ENCODE results near the gene PRKCA.

PRKCA gene

DNA sequence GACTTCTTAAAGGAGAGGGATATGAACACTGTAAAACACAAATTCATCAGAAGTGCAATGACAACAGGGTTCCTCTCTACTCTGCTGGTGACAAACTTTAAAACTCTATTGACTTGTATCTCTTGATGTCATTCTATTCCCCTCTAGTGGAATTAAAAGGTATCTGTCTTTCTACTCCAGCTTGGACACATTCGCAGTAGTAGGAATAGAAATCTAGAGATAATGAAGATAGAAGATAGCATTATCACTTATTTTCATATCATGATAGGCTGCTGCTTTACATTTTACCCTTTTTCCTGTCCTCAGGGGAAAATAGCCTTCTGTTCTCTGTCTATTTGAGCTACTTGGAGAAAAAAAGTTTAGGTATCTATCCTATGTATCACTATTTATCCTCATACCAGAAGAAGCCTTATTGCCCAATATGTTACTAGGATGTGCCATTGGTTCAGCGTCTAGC, 322.9 kb downstream of the PRKCA start:
- DNase-seq (ENCODE audit: low spot score): no peak

GRCh38 chr17:66627985-66628384, 325.6 kb downstream of the PRKCA start:
- no peak for DNase-seq (ENCODE audit: low spot score)

DNA sequence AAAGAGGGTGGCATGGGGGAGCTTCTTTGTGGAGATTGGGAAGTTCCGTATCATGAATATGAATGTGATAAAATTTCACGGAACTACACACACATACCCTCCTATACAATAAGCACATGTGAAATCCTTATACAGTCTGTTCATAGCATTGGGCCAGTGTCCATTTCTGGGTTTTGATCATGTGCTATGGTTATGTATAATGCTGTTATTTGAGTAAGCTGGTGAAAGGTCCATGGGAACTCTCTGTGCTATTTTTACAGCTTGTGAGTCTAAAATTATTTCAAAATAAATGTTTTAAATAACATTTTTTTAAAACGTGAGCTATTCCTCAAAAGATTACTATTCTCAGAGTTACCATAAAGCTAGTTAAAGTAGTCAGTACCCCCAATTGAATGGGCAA, 327.3 kb downstream of the PRKCA start:
- no peak for DNase-seq (ENCODE audit: low spot score)

- no peak for DNase-seq (ENCODE audit: low spot score)
Measured at GRCh38 chr17:66630379-66630778, 328.0 kb downstream of the PRKCA start.

DNA sequence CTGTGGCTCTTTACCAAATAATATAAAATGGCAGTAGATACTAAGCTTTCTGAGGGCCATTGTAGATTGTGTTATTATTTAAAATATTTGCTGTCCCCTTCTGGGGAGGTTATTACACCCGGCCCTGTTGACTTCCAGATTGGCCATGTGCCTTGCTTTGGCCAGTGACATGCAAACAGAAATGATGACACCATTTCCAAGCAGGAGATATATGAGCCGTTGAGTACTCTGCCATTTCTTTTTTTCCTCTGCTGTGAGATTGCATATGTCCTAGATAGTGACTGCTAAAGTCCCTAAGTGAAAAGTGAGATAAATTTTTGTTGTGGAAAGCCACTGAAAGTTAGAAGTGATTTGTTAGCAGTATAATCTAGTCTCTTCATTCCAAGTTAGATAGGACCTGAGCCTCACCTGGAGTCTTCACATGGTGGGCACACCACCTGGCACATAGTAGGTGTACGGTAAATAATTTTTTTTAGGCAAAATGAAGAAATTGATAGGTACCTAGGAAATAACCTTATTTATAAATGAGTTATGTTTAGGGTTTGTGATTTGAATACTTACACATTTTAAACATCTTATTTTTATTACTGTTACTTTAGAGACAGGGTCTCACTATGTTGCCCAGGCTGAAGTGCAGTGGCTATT, 328.5 kb downstream of the PRKCA start:
- DNase-seq (ENCODE audit: low spot score): no peak

DNA sequence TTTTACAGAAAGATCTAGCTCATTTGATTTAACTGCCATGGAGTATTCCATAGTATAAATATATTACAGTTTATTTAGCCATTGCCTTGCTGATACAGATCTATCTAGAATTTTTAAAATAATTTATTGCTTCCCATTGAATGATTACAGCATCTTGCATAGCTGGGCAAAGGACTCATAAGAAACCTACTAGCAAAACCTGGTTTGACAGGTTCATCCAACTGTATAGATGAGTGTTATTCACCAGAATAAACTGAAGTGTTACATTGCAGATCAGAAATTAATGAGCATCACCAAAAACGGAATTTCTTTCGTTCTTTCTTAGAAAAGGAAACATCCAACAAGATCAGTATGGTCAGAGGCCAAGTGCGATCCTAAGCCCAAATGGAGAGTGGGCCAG, 330.3 kb downstream of the PRKCA start:
- DNase-seq (ENCODE audit: low spot score): no peak

- no peak for DNase-seq (ENCODE audit: low spot score)
Measured at GRCh38 chr17:66633317-66633965, 331.0 kb downstream of the PRKCA start.

DNA sequence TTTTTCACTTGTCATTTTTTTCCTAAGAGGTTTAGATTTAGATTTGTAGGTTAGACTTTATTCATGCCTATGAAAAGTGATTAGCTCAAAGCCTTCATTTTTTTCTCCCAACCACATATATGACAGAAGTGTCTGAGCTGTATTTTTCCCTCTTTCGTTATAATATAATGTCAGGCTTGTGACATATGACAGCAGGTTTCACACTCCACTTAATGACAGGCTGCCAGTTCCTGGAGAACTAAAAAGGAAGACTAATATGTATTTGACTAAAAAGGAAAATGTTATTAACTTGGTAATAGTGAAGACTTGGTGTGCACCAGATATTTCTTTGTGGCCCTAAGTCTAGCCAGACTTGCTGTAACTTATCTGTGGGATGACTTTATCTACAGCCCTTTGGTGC, 331.8 kb downstream of the PRKCA start:
- no peak for DNase-seq (ENCODE audit: low spot score)

- no peak for DNase-seq (ENCODE audit: low spot score)
Measured at GRCh38 chr17:66635386-66636045, 333.1 kb downstream of the PRKCA start.

- DNase-seq (ENCODE audit: low spot score): no peak
Measured at GRCh38 chr17:66636111-66636510, 333.7 kb downstream of the PRKCA start.

DNA sequence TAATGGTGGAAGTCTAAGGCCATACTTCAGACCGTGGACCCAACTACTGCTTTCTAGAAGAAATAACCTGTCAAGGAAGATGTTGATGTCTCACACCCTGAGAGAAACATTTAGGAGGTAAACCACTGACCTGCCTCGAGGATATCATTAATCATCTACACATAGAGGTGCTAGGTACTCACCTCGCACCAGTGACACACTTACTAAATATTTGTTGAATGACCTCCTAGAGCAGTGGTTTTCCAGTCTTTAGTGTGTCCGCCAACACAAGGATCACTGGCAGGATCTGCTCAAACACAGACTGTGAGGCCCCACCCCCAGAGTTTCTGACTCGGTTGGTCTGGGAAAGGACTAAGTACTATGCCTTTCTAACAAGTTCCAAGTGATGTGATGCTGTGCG, 335.1 kb downstream of the PRKCA start:
- DNase-seq (ENCODE audit: low spot score): no peak

DNA sequence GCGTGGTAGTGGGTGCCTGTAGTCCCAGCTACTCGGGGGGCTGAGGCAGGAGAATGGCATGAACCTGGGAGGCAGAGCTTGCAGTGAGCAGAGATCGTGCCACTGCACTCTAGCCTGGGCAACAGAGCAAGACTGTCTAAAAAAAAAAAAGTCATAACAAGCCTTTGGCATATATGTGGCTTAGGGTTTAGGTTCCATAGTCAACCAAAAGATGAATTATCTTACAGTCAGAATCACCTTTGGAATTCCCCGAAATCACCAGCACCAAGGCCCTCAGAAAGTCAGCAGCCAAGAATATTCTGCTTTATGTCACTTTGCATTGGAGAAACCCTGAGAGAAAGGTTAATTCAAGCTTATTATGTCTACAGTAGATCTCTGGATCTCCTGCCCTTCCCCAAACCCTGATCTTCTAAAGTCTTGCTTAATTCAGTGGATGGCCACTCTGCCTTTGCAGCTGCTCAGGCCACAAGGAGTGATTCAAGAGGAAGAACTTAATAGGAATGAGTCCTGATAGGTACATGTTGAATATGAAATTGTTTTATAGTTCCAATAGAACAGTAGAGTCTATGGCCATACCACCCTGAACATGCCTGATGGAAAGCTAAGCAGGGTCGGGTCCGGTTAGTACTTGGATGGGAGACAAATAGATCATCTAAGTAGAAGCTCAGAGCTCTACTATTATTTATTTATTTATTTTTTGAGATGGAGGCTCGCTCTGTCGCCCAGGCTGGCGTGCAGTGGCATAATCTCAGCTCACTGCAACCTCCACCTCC, 336.5 kb downstream of the PRKCA start:
- DNase-seq (ENCODE audit: low spot score): no peak

DNA sequence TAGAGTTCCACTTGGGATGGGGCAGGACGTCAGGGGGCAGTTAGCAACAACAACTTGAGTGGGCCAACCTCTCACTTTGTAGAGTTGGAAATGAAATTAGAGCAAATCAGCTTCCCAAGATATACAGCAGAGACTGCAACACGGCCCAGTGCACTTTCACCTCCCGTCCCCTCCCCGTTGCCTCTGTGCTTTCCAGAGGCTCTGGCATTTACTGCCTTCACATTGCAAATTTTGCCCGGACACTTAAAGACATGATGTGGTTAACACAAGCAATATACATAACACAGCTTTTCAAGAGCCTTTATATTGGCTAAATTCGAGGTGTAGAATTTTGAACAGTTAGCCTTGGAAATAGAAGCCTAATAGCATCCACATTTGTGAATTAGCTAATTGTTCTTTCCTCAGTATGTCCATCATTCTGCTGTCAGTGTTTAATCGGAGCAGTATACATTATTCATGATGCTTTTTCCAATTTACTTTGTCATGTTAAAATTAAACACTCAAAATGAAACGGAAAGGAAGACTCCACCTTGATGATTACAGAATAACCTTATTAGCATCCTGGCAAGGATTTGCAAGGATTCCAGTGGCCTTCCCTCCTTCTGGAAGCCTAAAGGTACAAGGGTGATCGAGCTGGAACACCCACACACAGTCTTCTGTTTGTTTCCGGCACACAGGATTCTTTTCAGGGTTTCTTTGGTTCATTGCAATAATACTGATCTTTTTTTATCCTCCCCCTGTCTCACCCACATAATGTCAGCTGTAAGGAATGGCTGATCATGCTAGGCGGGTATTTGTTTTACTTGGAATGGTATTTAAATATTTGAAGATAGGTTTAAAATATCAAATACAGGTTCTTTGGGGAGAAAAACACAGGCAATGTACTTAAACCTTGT, 341.6 kb downstream of the PRKCA start:
- DNase-seq (ENCODE audit: low spot score): no peak

GRCh38 chr17:66645259-66645658, 342.8 kb downstream of the PRKCA start:
- DNase-seq (ENCODE audit: low spot score): no peak

DNA sequence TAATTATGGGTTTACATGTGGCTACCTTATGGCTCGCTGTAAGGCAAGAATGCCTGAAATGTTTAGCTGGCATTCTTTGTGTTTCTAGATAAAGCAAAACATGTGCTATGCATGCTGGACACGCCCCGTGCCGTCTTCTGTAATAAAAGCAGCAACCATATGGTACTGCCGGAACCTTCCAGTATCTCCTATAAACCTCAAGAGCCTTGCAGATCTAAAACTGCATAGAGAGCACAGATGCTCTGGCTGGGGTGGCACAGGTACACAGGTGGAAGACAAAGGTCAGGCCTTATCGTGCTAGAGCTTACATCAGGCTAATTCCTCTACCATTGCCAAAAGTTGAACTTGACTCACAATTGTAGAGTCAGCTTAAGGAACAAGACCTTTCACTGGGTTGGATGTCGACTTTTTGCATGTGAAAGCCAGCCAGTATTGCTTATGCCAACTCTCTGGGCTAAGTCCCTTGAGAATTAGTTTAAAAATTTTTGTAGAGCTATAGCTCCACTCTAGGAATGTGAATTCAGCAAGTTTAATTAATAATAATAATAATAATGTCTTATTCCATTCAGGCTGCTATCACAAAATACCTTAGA, 345.1 kb downstream of the PRKCA start:
- no peak for DNase-seq (ENCODE audit: low spot score)

DNA sequence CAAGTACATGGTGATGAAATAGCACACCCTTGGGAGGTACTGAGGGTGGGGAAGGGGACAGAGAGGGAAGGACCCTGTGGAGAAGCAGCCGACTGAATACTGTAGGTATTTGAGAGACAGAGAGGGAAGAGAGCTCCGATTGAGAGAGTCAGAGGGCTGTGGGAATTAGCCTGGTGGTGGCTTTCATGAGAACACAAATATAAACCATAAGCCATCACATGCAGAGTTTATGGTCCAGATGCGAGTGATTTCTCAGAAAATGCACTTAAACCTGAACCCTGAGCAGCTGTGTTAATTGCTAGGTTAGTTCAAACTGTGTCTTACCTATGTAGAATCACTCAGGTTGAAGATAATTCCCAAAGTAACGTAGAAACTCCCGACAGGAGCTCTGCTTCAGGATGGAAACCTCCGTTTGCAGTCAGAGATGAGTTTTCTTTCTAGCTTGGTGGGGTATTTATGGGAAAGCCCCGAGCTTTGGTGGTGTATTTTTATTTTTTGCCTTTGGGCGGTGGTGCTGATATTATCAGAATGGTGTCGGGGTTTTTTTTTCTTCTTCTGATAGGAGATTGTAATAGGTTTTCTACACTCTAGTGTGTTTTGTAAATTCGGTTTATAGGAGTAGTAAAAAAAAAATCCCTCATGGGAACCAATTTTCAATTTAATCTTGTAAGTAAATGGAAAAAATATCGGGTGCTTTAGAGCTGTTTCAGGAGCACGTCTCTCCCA, 347.6 kb downstream of the PRKCA start:
- DNase-seq (ENCODE audit: low spot score): no peak

GRCh38 chr17:66650544-66650877, 348.1 kb downstream of the PRKCA start:
- DNase-seq (ENCODE audit: low spot score): no peak

DNA sequence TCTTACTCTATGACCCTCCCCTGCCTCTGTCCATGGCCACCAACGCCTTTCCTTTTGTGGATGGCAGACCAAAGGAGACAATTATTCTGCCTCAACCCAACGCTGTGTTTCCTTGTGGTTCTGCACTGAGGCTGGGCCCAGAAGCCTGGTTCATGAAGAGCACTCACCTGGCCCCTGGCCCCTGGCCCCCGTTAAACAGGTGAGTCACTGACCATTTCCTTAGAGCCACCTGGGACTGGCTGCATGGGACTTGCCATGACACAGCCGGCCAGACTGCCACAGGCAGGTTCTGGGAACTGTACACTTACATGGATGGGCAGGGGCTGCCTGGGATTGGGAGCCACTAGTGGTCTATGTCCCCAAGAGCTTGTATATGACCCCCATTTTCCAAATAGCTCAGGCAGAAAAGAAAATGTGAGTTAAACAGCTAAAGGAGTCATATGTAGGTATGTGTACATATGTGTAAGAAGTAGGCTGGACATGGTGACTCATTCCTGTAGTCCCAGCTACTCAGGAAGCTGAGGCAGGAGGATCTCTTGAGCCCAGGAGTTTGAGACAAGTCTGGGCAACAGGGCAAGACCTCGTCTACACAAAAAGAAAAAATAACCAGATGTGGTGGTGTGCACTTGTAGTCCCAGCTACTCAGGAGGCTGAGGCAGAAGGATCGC, 350.6 kb downstream of the PRKCA start:
- no peak for DNase-seq (ENCODE audit: low spot score)

DNA sequence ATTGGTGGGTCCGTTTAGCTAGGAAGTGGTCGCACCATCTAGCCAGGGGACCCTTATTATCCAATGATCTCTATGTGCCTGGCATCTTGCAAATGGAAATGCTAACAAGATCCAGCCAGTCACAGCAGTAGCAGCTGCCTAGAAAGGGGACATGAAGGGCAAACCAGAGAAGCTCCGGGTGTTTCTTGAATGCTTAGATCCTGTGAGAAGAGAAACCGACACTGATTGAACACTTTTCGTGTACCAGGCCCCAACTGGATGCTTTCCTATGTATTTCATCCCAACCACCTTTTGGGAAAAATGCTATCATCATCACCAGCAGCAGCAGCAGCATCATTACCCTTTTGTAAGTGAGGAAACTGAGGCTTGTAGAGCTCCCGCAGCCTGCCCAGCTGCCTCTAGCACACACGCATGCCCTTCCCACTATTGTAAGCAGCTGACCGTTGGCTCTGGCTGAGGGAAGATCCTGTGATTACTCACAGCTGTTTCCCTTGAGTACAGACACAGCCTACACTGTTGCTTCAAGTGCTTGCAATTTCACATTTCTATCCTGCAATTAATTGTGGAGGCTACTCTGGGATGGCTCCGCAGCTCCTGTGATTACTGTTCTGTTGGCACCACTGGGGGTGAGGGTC, 351.8 kb downstream of the PRKCA start:
- no peak for DNase-seq (ENCODE audit: low spot score)

DNA sequence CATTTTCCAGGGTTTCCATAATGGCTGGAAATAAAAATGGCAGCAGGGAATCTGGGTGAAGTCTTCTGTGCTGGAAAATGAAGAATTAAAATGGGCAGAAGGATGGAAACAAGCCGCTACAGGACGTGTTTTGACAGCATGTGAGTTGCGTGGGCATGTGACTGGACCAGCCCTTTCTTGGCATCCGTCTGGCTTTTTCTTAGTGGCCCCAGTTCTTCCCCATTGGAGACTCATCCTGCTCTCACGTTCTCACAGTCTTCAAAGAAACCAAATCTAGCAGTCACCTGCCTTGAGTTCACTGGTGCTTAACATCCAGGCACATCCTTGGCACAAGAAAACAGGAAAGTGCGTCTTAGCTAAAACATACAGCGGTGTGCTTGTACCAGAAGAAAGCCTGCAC, 352.4 kb downstream of the PRKCA start:
- no peak for DNase-seq (ENCODE audit: low spot score)

All from germinal center (tissue), 1 donor.